HG03571 (cell line): ENCODE results near the gene CFAP57.

Source experiments
- ATAC-seq: cut with Tn5 transposase; IDR thresholded peaks from one replicate; pipeline ENCODE4 v1.9.1; 2021; ENCODE audit not compliant: unreplicated experiment

Gene CFAP57

GRCh38 chr1:43253173-43253572, 81.0 kb downstream of the CFAP57 start:
- ATAC-seq: no peak

GRCh38 chr1:43253876-43254275, 81.7 kb downstream of the CFAP57 start:
- ATAC-seq: no peak

- ATAC-seq: no peak
Observed at GRCh38 chr1:43255438-43256210, 83.5 kb downstream of the CFAP57 start.

- ATAC-seq: no peak
Observed at GRCh38 chr1:43256675-43257570, 84.8 kb downstream of the CFAP57 start.

GRCh38 chr1:43258370-43258769, 86.2 kb downstream of the CFAP57 start:
- ATAC-seq: no peak

- ATAC-seq: no peak
Observed at GRCh38 chr1:43265431-43265830, 93.3 kb downstream of the CFAP57 start.

GRCh38 chr1:43266881-43267280, 94.8 kb downstream of the CFAP57 start:
- ATAC-seq: no peak

GRCh38 chr1:43267291-43267805, 95.2 kb downstream of the CFAP57 start:
- no peak for ATAC-seq

GRCh38 chr1:43267818-43268425, 95.8 kb downstream of the CFAP57 start:
- ATAC-seq: no peak

GRCh38 chr1:43269627-43270375, 97.7 kb downstream of the CFAP57 start, which contains the start of gene TMEM125:
TSS of gene TMEM125 (plus strand) at chr1:43269983. CDS start at chr1:43272723, 2,740 bp downstream.
- ATAC-seq: no peak

GRCh38 chr1:43270421-43271095, 98.4 kb downstream of the CFAP57 start:
- no peak for ATAC-seq

- ATAC-seq: no peak
Observed at GRCh38 chr1:43271186-43272118, 99.3 kb downstream of the CFAP57 start.

- no peak for ATAC-seq
Observed at GRCh38 chr1:43272161-43272560, 100.0 kb downstream of the CFAP57 start.

GRCh38 chr1:43272576-43273571, 100.7 kb downstream of the CFAP57 start:
- ATAC-seq: no peak

- ATAC-seq: no peak
Observed at GRCh38 chr1:43273708-43274107, 101.6 kb downstream of the CFAP57 start.

- no peak for ATAC-seq
Observed at GRCh38 chr1:43274125-43274803, 102.1 kb downstream of the CFAP57 start.

GRCh38 chr1:43274804-43275180, 102.7 kb downstream of the CFAP57 start:
- no peak for ATAC-seq
